ENCODE measurements around the gene CACNA1H.
"Not testable (repeated sequence)": the region's sequence is repeated elsewhere in the genome, so short reads cannot be mapped to it uniquely, and the experiment has no call there.

Gene CACNA1H

DNA sequence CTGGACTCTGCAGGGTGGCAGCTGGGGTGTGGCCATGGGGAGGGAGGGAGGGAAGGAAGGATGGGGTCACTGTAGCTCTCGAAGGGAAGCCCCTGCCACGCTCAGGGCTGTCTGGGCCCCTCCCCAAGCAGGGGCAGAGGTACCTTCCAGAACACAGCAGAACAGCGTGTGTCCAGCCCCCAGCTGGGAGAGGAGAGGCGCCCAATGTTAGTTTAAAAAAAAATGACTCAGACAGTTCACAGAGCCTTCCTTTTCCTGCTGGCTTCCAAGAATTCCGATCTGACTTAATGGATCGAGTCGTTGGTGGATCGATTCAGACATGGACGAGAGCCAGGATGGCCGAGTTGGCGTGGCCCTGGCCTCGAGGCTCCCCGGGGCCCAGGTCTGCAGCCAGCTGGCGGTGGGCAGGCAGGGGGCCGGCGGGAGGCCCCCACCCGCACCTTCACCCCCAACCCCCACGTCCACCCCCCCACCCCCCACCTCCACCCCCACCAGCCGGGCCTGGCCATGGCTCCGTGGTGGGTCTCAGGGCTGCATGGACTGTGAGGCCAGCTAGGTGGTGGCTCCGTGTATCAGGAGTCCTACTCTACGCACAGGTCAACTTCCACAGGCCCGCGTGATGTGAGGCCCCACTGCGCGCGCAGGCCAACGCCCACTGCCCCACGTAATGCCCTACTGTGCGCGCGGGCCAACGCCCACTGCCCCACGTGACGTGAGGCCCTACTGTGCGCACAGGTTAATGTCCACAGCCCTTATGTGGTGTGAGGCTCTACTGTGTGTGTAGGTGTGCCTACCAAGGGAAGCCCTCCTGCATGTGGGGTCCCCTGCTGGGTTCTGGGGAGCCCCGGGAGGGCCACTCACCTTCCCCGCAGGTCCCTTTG lies 21.8 kb downstream of the CACNA1H start:
- no peak for DNase-seq (ENCODE audit: low read depth in 2 of 2)

GRCh38 chr16:1175566-1176279 lies 22.8 kb downstream of the CACNA1H start:
- no peak for DNase-seq (ENCODE audit: low read depth in 2 of 2)

GRCh38 chr16:1176280-1176897 lies 23.5 kb downstream of the CACNA1H start:
- no peak for DNase-seq (ENCODE audit: low read depth in 2 of 2)

DNA sequence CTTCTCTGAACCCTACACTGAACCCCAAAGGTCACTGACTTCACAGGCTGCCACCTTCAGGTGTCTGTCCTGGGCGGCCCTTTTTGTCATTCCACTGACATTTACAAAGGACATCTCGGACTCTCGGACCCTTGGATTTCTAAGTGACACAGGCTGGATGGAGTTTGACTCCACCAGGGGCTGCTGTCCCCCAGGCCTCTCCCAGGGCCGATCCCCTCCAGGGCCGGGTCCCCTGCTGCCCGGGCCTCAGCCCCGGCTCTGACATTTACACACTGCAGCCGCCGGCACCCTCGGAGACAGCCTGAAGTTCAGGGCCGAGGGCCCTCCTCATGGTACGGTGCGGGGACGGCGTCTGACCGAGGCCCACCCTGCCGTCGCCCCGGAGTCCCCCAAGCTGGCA lies 24.1 kb downstream of the CACNA1H start:
- no peak for DNase-seq (ENCODE audit: low read depth in 2 of 2)

GRCh38 chr16:1177750-1178149 lies 24.8 kb downstream of the CACNA1H start:
- no peak for DNase-seq (ENCODE audit: low read depth in 2 of 2)

GRCh38 chr16:1178295-1178910 lies 25.5 kb downstream of the CACNA1H start:
- no peak for DNase-seq (ENCODE audit: low read depth in 2 of 2)

- no peak for DNase-seq (ENCODE audit: low read depth in 2 of 2)
These were observed 27.9 kb downstream of the CACNA1H start for GRCh38 chr16:1180549-1181403.

DNA sequence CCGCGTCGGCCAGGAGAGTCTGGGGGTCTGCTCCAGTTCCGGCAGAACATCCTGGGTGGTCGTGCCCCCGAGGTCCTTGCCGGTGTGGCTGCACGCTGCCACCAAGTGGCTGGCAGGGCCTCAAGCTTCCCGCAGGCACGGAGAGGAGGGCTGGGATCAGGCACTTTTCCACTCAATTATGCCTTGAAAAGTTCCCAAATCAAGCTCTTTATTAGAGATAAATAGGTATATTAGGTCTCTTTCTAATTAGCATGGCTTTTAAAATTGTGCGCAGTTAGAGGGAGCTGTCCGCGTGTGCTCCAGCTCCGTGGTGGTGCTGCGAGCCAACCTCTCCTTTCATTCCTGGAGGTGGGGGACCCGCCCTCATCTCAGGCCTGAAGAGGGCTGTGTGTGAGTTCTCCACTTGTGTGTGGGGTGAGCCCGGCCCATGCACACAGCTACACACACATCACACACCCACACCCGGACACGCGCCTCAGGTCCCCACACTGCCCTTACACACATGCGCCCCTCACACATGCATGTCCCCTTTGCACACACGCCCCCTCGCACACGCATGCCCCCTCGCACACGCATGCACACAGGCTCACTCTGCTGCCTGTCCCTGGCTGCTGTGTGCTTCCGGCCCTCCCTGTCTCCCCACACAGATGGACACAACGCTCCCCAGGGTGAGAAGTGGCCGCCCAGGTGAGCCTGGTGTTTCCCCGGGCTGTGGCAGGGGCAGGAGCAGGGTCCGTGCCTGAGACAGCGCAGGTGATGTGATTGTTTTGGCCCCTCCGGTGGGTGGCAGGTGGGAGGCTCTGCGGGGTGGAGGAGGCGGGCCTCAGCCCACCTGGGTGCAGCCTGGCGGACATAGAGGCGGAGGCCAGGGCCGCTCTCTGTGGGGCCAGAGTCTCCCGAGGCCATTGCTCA lies 28.8 kb downstream of the CACNA1H start:
- DNase-seq (ENCODE audit: low read depth in 2 of 2) = no peak

DNA sequence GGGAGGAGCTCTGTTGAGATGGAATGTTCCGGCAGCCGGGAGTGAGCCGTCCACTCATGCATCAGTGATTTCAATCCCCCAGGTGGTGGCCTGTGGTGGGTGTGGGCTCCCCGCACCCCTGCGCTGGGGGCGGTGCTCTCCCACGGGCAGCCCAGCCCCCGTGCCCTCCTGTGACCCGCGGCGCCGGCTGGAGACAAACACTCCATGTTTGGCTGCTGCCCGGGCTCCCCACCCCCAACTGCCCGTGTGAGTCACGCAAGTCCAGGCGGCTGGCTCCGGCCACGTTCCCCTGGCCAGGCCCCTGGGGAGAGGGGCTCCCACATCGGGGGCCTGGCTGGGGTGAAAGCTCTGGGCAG lies 29.4 kb downstream of the CACNA1H start:
- DNase-seq (ENCODE audit: low read depth in 2 of 2) = no peak

DNA sequence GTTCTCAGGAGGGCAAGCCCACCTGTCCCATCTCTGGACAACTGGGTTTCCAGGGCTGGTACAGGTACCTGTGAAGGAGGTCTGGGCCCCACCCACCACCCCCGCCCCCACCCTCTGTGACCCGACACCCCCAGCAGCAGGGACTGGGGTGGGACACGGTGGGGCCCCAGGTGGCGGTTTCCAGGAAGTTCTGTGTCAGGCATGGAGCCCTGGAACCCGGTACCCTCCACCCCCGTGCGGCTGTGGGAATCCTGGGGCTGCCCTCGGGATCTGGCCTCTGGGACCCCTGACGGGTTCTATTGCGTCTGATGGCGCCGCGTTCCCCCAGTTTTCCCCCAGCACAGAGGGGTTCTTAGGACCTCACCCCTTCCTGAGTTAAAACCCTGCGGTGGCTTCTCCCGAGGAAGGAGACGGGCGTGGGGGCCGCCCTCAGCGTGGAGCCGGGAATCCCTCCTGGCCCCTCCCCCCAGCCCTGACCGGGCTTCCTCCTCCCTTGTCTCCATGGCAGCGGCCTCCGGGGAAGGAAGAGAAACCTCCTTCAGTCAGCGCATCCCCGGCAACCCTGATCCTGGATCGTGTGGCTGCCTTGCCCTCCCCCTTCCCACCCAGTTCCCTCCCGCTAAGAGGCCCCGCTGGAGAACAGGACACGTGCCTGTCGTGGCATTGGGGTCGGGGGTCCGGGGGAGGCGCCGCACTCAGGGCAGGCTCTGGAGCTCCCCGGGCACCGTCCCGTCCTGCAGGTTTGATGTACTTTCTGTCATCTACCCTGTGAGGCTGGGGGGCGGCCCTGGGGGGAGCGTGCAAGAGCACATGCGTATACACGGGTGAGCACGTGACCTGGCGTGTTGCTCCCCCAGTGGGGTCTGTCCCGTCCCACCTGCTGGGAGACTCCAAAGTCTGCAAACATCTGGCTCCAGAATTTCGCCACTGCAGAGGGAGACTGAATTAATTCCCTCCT lies 30.3 kb downstream of the CACNA1H start:
- no peak for DNase-seq (ENCODE audit: low read depth in 2 of 2)

- DNase-seq (ENCODE audit: low read depth in 2 of 2) = no peak
These were observed 31.4 kb downstream of the CACNA1H start for GRCh38 chr16:1184156-1184868.

DNA sequence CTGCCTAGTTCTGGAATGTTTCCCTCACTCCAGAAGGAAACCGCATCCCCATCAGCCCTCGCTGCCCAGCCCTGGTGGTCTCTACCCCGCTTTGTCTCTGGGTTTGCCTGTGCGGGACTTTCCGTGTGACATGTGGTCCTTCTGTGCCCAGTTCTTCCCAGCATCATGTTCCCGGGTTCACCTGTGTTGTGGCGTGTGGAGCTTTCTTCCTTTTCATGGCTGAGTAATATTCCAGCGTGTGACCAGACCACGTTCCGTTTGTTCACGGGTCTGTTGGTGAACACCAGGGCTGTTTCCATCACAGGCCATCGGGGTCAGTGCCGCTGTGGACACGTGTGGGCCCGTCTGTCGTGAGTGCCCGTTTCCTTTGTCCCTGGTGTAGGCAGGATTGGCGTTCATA lies 32.1 kb downstream of the CACNA1H start:
- no peak for DNase-seq (ENCODE audit: low read depth in 2 of 2)

- DNase-seq (ENCODE audit: low read depth in 2 of 2) = not testable (repeated sequence)
These were observed 32.7 kb downstream of the CACNA1H start for GRCh38 chr16:1185460-1186207.

DNA sequence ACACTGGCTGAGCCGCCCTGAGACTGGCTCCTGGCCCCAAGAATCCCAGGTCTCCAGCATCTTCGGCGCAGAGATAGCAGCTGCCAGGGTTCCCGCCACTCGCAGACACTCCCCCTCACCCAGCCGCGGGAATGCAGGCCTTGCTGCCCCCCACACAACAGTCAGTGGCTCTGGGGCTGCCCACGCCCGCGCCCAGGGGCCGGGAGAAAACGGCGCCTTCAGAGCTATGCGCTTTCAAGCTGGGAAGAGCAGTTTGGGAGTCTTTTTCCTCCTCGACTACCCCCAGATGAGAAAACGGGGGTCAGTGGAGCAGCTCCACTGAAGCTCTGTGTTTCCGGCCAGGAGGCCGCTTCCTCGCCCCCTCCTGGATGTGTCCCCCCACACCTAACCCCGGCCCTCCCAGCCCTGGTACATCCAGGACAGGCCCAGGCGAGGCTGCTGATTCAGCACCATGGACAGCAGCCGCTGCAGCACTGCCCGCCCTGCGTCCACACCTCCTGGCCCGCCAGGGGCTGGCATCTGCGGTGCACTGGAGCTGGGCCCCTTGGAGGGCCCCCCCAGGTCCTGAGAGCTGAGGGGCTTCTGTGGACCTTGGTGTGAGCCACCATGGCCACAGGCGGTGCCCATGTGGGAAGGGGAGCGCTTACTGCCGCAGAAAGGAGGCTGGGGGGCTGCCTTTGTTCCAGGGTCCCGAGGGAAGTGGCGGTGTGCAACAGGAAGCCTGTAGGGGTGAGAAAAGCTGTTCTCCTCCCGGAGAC lies 35.7 kb downstream of the CACNA1H start:
- DNase-seq (ENCODE audit: low read depth in 2 of 2) = peak; percentile 10 to 27

DNA sequence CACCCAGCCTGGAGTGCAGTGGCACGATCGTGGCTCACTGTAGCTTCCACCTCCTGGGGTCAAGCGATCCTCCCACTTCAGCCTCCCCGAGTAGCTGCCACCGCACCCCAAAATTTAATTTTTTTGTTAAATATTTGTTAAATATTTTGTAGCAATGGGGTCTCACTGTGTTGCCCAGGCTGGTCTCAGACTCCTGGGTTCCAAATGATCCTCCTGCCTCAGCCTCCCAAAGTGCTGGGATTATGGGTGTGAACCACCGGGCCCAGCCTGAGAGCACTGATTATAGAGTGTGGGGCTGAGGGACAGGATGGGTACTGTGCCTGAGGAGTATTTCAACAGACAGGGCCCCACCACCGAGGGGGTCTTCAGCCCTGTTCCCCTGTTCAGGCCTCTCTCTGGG lies 36.5 kb downstream of the CACNA1H start:
- DNase-seq (ENCODE audit: low read depth in 2 of 2) = no peak

GRCh38 chr16:1190789-1191188 lies 37.9 kb downstream of the CACNA1H start:
- not testable (repeated sequence) for DNase-seq (ENCODE audit: low read depth in 2 of 2)

Data from stimulated activated CD8-positive, alpha-beta memory T cell treated with anti-CD3 and anti-CD28 coated beads, Interleukin-2, amount 100 ng/mL, for 48 hours (primary cell).